ENCODE measurements around the gene RNPC3.
"Not testable (repeated sequence)": the region's sequence is repeated elsewhere in the genome, so short reads cannot be mapped to it uniquely, and the experiment has no call there.

Gene RNPC3

GRCh38 chr1:103561124-103561523 is 35.6 kb downstream of the RNPC3 start:
- not testable (repeated sequence) for DNase-seq

GRCh38 chr1:103561643-103562395 is 36.3 kb downstream of the RNPC3 start:
- DNase-seq = no peak

GRCh38 chr1:103563056-103563455 is 37.6 kb downstream of the RNPC3 start:
- DNase-seq = no peak

- no peak for DNase-seq
These were observed 44.0 kb downstream of the RNPC3 start for GRCh38 chr1:103569493-103569892.

GRCh38 chr1:103571289-103571688 is 45.8 kb downstream of the RNPC3 start, which contains the start of gene AMY2B:
Gene AMY2B, plus strand, starts transcription at chr1:103571589. Its CDS starts 14 bp downstream, at chr1:103571603.
- DNase-seq = not testable (repeated sequence)

- no peak for DNase-seq
These were observed 50.6 kb downstream of the RNPC3 start for GRCh38 chr1:103576065-103576464.

- DNase-seq = not testable (repeated sequence)
These were observed 51.3 kb downstream of the RNPC3 start for GRCh38 chr1:103576784-103577183.

- peak; percentile 41 for DNase-seq
These were observed 57.0 kb downstream of the RNPC3 start for GRCh38 chr1:103582464-103582863.

- DNase-seq = no peak
These were observed 58.4 kb downstream of the RNPC3 start for GRCh38 chr1:103583887-103584286.

- DNase-seq = no peak
These were observed 59.0 kb downstream of the RNPC3 start for GRCh38 chr1:103584537-103584936.

- DNase-seq = not testable (repeated sequence)
These were observed 77.2 kb downstream of the RNPC3 start for GRCh38 chr1:103602740-103603139.
